A549 (cell line): ENCODE results near the gene VLDLR. TPM values are rescaled to one million over a fixed set of nuclear protein-coding genes. Genes with fewer than 3 reads are reported as not detected.

ENCODE experiments used
- ATAC-seq, 2 experiments: fragments of 200-7000 bp in 1 of 2; fragments of >200 bp in 1 of 2; cut with Nextera tagmentation in 1 of 2; cut with Tn5 transposase in 1 of 2; 3 replicates each; pipeline versions ENCODE4 v1.8.0 to v1.9.1; 2018 to 2020; ENCODE audit warnings: mild to moderate bottlenecking in 1 of 2, moderate library complexity in 1 of 2
- CTCF ChIA-PET: fragments of 300-600 bp; sonication (Branson Sonifier 250); formaldehyde crosslinking; extraction: SDS; loops from one replicate; lab custom pipeline; 2021; ENCODE audit warnings: antibody characterized with exemption, inconsistent platforms; lab: Yijun Ruan, JAX
- POLR2A ChIA-PET: fragments of 350-600 bp; formaldehyde crosslinking; extraction: SDS; loops from one replicate; lab custom pipeline; 2021; ENCODE audit warnings: antibody characterized with exemption, inconsistent platforms; lab: Yijun Ruan, JAX
- DNase-seq, 2 experiments: peaks; one replicate each; pipeline versions ENCODE4 v3.0.0 to v3.0.0-alpha.2; 2011 to 2016; ENCODE audit warnings: low read depth in 1 of 2, low spot score in 1 of 2
- FAIRE-seq: peaks from 2 replicates; lab custom pipeline; 2011; peaks lifted over from hg19 to GRCh38; lab: Jason Lieb, UNC
- H3K27ac ChIP-seq, 2 experiments: fragments of >200 bp; sonication (Bioruptor Twin); formaldehyde crosslinking; 3 replicates each; pipeline ENCODE4 v1.5.1; 2016 to 2017
- H3K4me1 ChIP-seq: fragments of >200 bp; sonication (Bioruptor Twin); formaldehyde crosslinking; 3 replicates; pipeline ENCODE4 v1.6.1; 2016
- H3K4me2 ChIP-seq: fragments of >200 bp; sonication (Bioruptor Twin); formaldehyde crosslinking; 3 replicates; pipeline ENCODE4 v1.6.1; 2016
- H3K4me3 ChIP-seq: fragments of >200 bp; sonication (Bioruptor Twin); formaldehyde crosslinking; 3 replicates; pipeline ENCODE4 v1.5.1; 2016
- H3K9me3 ChIP-seq: fragments of >200 bp; sonication (Bioruptor Twin); formaldehyde crosslinking; 3 replicates; pipeline ENCODE4 v1.6.1; 2016
- CBX2 ChIP-seq: fragments of 200-600 bp; sonication (generic); IDR thresholded peaks from 2 replicates; pipeline ENCODE4 v1.6.1; 2016; ENCODE audit warnings: low read depth, mild to moderate bottlenecking, borderline replicate concordance
- CHD4 ChIP-seq: fragments of 200-600 bp; sonication (generic); IDR thresholded peaks from 2 replicates; pipeline ENCODE4 v1.6.1; 2016; ENCODE audit warnings: antibody characterized with exemption, mild to moderate bottlenecking, borderline replicate concordance
- CTCF ChIP-seq: fragments of >200 bp; sonication (Bioruptor Twin); formaldehyde crosslinking; IDR thresholded peaks from 3 replicates; pipeline ENCODE4 v1.5.1; 2016
- E2F6 ChIP-seq: IDR thresholded peaks from 2 replicates; pipeline ENCODE4 v1.6.1; 2012; ENCODE audit warnings: low read depth, borderline replicate concordance
- EP300 ChIP-seq, 2 experiments: fragments of >200 bp; sonication (Bioruptor Twin); formaldehyde crosslinking; IDR thresholded peaks; 2 replicates in 1 of 2; 3 replicates in 1 of 2; pipeline ENCODE4 v1.6.1; 2016 to 2017
- ESRRA ChIP-seq: fragments of 150-350 bp; IDR thresholded peaks from 2 replicates; pipeline ENCODE4 v1.6.1; 2014; ENCODE audit warnings: mild to moderate bottlenecking, low read length, borderline replicate concordance
- FOSB ChIP-seq: fragments of 250-450 bp; sonication (Bioruptor Pico); IDR thresholded peaks from 2 replicates; pipeline ENCODE4 v1.5.0; 2020; ENCODE audit warnings: mild to moderate bottlenecking, moderate library complexity
- FOSL2 ChIP-seq, 2 experiments: fragments of 450-650 bp in 1 of 2; fragments of >200 bp in 1 of 2; sonication (Bioruptor Twin) in 1 of 2; formaldehyde crosslinking; IDR thresholded peaks; 2 replicates each; pipeline versions ENCODE4 v1.5.0 to v1.6.1; 2016 to 2020; ENCODE audit warnings: mild to moderate bottlenecking in 1 of 2, moderate library complexity in 1 of 2
- FOXS1 ChIP-seq: fragments of 250-450 bp; sonication (Bioruptor Pico); IDR thresholded peaks from 2 replicates; pipeline ENCODE4 v1.5.0; 2020; ENCODE audit warnings: mild to moderate bottlenecking, moderate library complexity
- GATA3 ChIP-seq: IDR thresholded peaks from 2 replicates; pipeline ENCODE4 v1.6.1; 2012; ENCODE audit warnings: borderline replicate concordance
- HOXB13 ChIP-seq: fragments of 250-450 bp; sonication (Bioruptor Pico); IDR thresholded peaks from 2 replicates; pipeline ENCODE4 v1.5.0; 2020; ENCODE audit warnings: low read depth, mild to moderate bottlenecking, moderate library complexity
- HOXB5 ChIP-seq: fragments of 250-450 bp; sonication (Bioruptor Pico); IDR thresholded peaks from 2 replicates; pipeline ENCODE4 v1.5.0; 2020; ENCODE audit warnings: mild to moderate bottlenecking, moderate library complexity
- JUNB ChIP-seq: fragments of >200 bp; sonication (Bioruptor Twin); formaldehyde crosslinking; IDR thresholded peaks from 2 replicates; pipeline ENCODE4 v1.6.1; 2016
- MAZ ChIP-seq: fragments of 150-350 bp; IDR thresholded peaks from 2 replicates; pipeline ENCODE4 v1.6.1; 2014; ENCODE audit warnings: antibody characterized with exemption, low read depth, low read length, borderline replicate concordance
- NPAS2 ChIP-seq: fragments of 250-450 bp; sonication (Bioruptor Pico); IDR thresholded peaks from 2 replicates; pipeline ENCODE4 v1.8.0; 2022; ENCODE audit warnings: mild to moderate bottlenecking, moderate library complexity, borderline replicate concordance
- PBX3 ChIP-seq: IDR thresholded peaks from 2 replicates; pipeline ENCODE4 v1.6.1; 2012
- PHF8 ChIP-seq: fragments of 200-600 bp; sonication (generic); IDR thresholded peaks from 2 replicates; pipeline ENCODE4 v1.6.1; 2016; ENCODE audit warnings: low read depth, mild to moderate bottlenecking, antibody characterized with exemption, moderate library complexity, borderline replicate concordance
- POLR2AphosphoS2 ChIP-seq: conservative IDR thresholded peaks from 2 replicates; pipeline ENCODE4 v1.6.1; 2012; ENCODE audit warnings: low read length, improper control_type of control experiment, inconsistent platforms
- REST ChIP-seq: fragments of 200-600 bp; sonication (generic); IDR thresholded peaks from 2 replicates; pipeline ENCODE4 v1.6.1; 2016; ENCODE audit warnings: antibody characterized with exemption, mild to moderate bottlenecking, moderate library complexity
- SMC3 ChIP-seq: fragments of >200 bp; sonication (Bioruptor Twin); formaldehyde crosslinking; IDR thresholded peaks from 3 replicates; pipeline ENCODE4 v1.6.1; 2018; ENCODE audit warnings: inconsistent platforms
- ZC3H11A ChIP-seq: fragments of 450-650 bp; IDR thresholded peaks from 2 replicates; pipeline ENCODE4 v1.6.1; 2014; ENCODE audit warnings: antibody characterized with exemption, mild to moderate bottlenecking
- WGBS: methylation state at CpG from one replicate; pipeline ENCODE4 v1.1.6; 2017; ENCODE audit errors: missing lambda C conversion rate; 5-methylcytosine and 5-hydroxymethylcytosine counted together
- polyA plus RNA-seq, 4 experiments: library from polyadenylated mRNA; depleted of rRNA in 3 of 4; stranded (reverse); fragments of >200 nt; fragmentation: RNase III in 1 of 4; extraction: RNeasy Plus Mini Kit Qiagen cat#74134 plus additional on column Dnase treatment in 1 of 4; gene quantifications; 2 replicates in 3 of 4; 3 replicates in 1 of 4; pipeline ENCODE4 v1.2.3, GENCODE V29; 2011 to 2017
- TF ChIP-seq, protein P1 (sequence below): IDR thresholded peaks from 2 replicates; pipeline ENCODE4 v1.6.1; 2012
- TF ChIP-seq, protein P2 (sequence below): fragments of 250-450 bp; sonication (Bioruptor Pico); IDR thresholded peaks from 2 replicates; pipeline ENCODE4 v1.5.0; 2021; ENCODE audit warnings: mild to moderate bottlenecking, moderate library complexity, borderline replicate concordance

The VLDLR gene
- polyA plus RNA-seq, 2 of the 4 experiments (the other 2 are of a cell fraction), result 27.9 to 49.0 TPM

DNA sequence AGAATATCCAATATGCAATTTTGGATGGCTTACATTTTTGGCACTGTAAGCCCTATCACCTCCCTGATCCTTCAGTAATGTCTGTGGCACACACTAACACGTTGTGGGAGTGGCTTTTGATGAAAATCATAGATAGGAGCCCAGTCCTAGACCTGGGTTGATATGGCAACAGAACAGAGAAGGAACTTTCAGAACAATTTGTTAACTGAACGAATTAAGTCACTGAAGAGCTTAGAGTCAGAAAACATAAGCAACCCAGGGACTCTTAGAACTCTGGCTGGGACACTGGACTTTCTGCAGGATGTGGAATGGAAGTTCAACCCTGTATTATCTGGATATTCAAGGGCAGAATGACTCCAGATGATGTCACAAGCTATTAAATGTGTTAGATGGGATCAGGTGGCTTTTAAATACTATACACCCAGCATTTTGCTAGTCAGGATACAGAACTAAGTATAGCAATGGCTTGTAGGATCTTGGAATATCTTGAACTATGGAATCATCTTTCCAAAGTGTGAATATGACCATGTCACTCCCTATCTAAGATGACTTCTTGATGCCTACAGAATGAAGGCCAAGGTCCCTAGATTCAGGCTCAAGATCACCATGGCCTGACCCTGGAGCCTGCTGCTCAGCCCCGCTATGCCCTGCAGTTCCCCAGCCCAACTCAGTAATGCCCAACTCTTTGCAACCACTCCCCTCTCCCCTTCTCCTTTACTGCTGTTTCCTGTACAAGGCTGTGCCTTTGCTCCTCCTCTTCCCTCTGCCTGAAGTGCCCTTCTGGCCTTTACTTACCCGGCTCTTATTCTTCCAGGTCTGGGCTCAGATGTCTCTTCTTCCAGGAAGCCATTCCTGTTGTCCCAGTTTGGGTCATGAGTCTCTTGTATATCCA is 42.8 kb downstream of the VLDLR start (continued):
- no peak for TF ChIP-seq CTCF
- no peak for TF ChIP-seq ZC3H11A
- no peak for TF ChIP-seq MAZ
- TF ChIP-seq ESRRA, result no peak
- TF ChIP-seq PBX3, result no peak
- no peak for TF ChIP-seq FOSB (CRISPR knock-in tag)
- no peak for TF ChIP-seq E2F6
- no peak for TF ChIP-seq JUNB
- TF ChIP-seq NPAS2 (CRISPR knock-in tag), result no peak
- TF ChIP-seq, protein P1, sequence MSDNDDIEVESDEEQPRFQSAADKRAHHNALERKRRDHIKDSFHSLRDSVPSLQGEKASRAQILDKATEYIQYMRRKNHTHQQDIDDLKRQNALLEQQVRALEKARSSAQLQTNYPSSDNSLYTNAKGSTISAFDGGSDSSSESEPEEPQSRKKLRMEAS, result no peak
- no peak for TF ChIP-seq POLR2AphosphoS2

- Histone ChIP-seq H3K4me1 (no peaks in the 10 kb centered on the region), H3K4me3 (no peak overlapping the region), H3K4me2 (no peak overlapping the region), H3K27ac (no peak overlapping the region), H3K9me3 (0 out of 3 replicates have a peak, but pooled peaks cover 4% of the 10 kb centered on the region)
- no peak for TF ChIP-seq ZC3H11A
- FAIRE-seq, result no peak
- ChIA-PET CTCF (interaction anchor here (1.3 kb wide), 1 partner anchor 13 kb away, joined by 3 read pairs; no protein-coding TSS in a partner anchor), POLR2A (no interaction called here)
- DNase-seq, result no peak
- no peak for ATAC-seq
- WGBS, result 86% methylated on average over 4 of the region's 4 CpGs
Measured at GRCh38 chr9:2666569-2666968, 45.0 kb downstream of the VLDLR start.

- FAIRE-seq (no peak), DNase-seq (no peak), ATAC-seq (no peak)
- Histone ChIP-seq H3K9me3 (no peaks in the 10 kb centered on the region), H3K27ac (no peak overlapping the region), H3K4me2 (no peak overlapping the region), H3K4me3 (no peak overlapping the region), H3K4me1 (peaks cover 20% of the 10 kb centered on the region; the same call in 2 of the 3 replicates)
- CTCF ChIA-PET, result interaction anchor here (1.2 kb wide), 1 partner anchor 47 kb away, joined by 4 read pairs; no protein-coding TSS in a partner anchor
- WGBS, result 64% methylated on average over 3 of the region's 3 CpGs
- POLR2A ChIA-PET, result no interaction called here
- TF ChIP-seq HOXB5 (no peak), EP300 (IDR thresholded peaks at IDR 0.05) (no peak), PHF8 (no peak), HOXB13 (CRISPR knock-in tag) (no peak), JUNB (no peak), SMC3 (no peak), MAZ (no peak), CHD4 (no peak), CBX2 (no peak), REST (no peak), ESRRA (no peak), FOSL2 (IDR thresholded peaks at IDR 0.05) (no peak), FOSL2 (CRISPR knock-in tag; IDR thresholded peaks at IDR 0.05) (no peak), GATA3 (no peak), FOXS1 (CRISPR knock-in tag) (no peak)
- TF ChIP-seq, protein P2, sequence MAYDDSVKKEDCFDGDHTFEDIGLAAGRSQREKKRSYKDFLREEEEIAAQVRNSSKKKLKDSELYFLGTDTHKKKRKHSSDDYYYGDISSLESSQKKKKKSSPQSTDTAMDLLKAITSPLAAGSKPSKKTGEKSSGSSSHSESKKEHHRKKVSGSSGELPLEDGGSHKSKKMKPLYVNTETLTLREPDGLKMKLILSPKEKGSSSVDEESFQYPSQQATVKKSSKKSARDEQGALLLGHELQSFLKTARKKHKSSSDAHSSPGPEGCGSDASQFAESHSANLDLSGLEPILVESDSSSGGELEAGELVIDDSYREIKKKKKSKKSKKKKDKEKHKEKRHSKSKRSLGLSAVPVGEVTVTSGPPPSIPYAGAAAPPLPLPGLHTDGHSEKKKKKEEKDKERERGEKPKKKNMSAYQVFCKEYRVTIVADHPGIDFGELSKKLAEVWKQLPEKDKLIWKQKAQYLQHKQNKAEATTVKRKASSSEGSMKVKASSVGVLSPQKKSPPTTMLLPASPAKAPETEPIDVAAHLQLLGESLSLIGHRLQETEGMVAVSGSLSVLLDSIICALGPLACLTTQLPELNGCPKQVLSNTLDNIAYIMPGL (CRISPR knock-in tag), result no peak
- TF ChIP-seq, protein P1, result no peak
Measured at GRCh38 chr9:2673161-2673560, 51.6 kb downstream of the VLDLR start.
